ENCODE results near the gene TMEM91. TPM values are rescaled to one million over a fixed set of nuclear protein-coding genes. Genes with fewer than 3 reads are reported as not detected.

Gene TMEM91
- total RNA-seq, 1 donor from 2014 or later: 3.5 TPM

DNA sequence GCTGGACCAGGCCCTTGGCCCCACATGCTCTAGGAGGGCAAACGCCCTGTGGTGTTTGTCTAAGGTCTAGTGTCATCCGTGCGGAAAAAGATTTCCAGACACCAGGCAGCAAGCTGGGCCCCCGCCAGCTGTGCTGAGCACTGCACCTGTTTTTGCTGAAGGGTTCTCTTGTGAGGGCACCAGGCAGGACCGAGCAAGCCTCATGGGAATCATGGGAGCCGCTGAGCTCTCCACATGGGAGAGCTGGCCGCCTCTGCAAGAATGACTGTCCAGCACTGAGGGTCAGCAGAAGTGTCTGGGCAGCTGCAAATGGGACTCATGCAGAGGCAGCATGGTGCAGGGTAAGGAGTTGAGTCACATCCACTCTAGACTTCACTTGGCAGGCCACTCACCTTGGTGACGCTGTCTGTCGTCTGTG is 38.8 kb downstream of the TMEM91 start:
- no peak overlapping the region for H3K4me3 ChIP-seq (ENCODE audit: low read depth, low read length)
- TF ChIP-seq, protein P1, sequence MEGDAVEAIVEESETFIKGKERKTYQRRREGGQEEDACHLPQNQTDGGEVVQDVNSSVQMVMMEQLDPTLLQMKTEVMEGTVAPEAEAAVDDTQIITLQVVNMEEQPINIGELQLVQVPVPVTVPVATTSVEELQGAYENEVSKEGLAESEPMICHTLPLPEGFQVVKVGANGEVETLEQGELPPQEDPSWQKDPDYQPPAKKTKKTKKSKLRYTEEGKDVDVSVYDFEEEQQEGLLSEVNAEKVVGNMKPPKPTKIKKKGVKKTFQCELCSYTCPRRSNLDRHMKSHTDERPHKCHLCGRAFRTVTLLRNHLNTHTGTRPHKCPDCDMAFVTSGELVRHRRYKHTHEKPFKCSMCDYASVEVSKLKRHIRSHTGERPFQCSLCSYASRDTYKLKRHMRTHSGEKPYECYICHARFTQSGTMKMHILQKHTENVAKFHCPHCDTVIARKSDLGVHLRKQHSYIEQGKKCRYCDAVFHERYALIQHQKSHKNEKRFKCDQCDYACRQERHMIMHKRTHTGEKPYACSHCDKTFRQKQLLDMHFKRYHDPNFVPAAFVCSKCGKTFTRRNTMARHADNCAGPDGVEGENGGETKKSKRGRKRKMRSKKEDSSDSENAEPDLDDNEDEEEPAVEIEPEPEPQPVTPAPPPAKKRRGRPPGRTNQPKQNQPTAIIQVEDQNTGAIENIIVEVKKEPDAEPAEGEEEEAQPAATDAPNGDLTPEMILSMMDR (conservative IDR thresholded peaks at IDR 0.05; ENCODE audit: low read depth, low read length): no peak
- DNase-seq (ENCODE audit: low read depth): no peak

GRCh38 chr19:41416194-41416674 is 39.9 kb downstream of the TMEM91 start:
- no peak for DNase-seq (ENCODE audit: low read depth)
- H3K4me3 ChIP-seq (ENCODE audit: low read depth, low read length): no peak overlapping the region
- TF ChIP-seq, protein P1 (conservative IDR thresholded peaks at IDR 0.05; ENCODE audit: low read depth, low read length): no peak

GRCh38 chr19:41420101-41420880 is 44.0 kb downstream of the TMEM91 start:
- no peak overlapping the region for H3K4me3 ChIP-seq (ENCODE audit: low read depth, low read length)
- no peak for DNase-seq (ENCODE audit: low read depth)
- TF ChIP-seq, protein P1 (conservative IDR thresholded peaks at IDR 0.05; ENCODE audit: low read depth, low read length): no peak

DNA sequence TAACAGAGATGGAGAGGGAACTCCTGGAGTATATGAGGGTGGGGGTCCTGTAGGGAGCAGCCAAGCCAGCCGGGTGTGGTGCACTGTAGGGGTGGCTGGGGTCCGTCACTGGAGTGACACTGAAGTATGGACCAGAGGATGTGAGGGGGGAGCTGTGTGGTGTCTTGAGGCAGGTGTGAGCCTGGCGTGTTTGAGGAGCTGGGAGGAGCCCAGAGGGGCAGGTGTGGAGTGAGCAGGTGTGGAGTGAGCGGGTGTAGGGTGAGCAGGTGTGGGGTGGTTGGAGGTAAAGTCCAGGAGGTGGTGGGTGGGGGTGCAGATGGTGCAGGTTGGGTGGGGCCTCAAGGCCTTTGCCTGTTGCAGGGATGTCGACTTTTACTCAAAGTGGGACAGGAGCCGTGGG is 45.0 kb downstream of the TMEM91 start:
- DNase-seq (ENCODE audit: low read depth): no peak
- H3K4me3 ChIP-seq (ENCODE audit: low read depth, low read length): no peak overlapping the region
- TF ChIP-seq, protein P1 (conservative IDR thresholded peaks at IDR 0.05; ENCODE audit: low read depth, low read length): no peak

- H3K4me3 ChIP-seq (ENCODE audit: low read depth, low read length): no peak overlapping the region
- TF ChIP-seq, protein P1 (conservative IDR thresholded peaks at IDR 0.05; ENCODE audit: low read depth, low read length): no peak
- DNase-seq (ENCODE audit: low read depth): no peak
Measured at GRCh38 chr19:41421973-41422372, 45.6 kb downstream of the TMEM91 start.

- TF ChIP-seq, protein P1 (conservative IDR thresholded peaks at IDR 0.05; ENCODE audit: low read depth, low read length): no peak
- no peak overlapping the region for H3K4me3 ChIP-seq (ENCODE audit: low read depth, low read length)
- DNase-seq (ENCODE audit: low read depth): no peak
Measured at GRCh38 chr19:41422456-41422855, 46.1 kb downstream of the TMEM91 start.

DNA sequence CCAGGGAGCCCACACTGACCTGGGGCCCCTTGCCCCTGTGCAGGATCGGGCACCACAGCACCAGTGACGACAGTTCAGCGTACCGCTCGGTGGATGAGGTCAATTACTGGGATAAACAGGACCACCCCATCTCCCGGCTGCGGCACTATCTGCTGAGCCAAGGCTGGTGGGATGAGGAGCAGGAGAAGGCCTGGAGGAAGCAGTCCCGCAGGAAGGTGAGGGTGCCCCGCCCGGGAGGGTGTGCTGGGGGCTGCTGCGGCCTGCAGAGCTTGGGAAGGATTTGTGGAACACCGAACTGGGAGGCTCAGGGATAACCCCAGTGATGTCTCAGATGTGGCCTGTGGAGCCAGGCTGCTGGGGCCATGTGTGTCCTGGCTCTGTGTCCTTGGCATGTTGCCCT is 46.6 kb downstream of the TMEM91 start:
- no peak for DNase-seq (ENCODE audit: low read depth)
- TF ChIP-seq, protein P1 (conservative IDR thresholded peaks at IDR 0.05; ENCODE audit: low read depth, low read length): no peak
- H3K4me3 ChIP-seq (ENCODE audit: low read depth, low read length): no peak overlapping the region
